IgD-negative memory B cell (primary cell): ENCODE data around the gene PCSK5. TPM values are rescaled to one million over a fixed set of nuclear protein-coding genes. Genes with fewer than 3 reads are reported as not detected.
A peak's percentile ranks its signal among the peaks of the same experiment; 100 is the strongest.

Experiments used
- H3K27ac Mint-ChIP-seq, 3 donors: one replicate each; pipeline ENCODE4 v1.8.0; 2020 to 2022; ENCODE audit warnings: mild to moderate bottlenecking in 3 of 3, mixed read lengths in 3 of 3, moderate library complexity in 1 of 3
- H3K27me3 Mint-ChIP-seq: one replicate; pipeline ENCODE4 v1.8.0; 2021; ENCODE audit warnings: mixed read lengths
- H3K36me3 Mint-ChIP-seq: one replicate; pipeline ENCODE4 v1.8.0; 2020; ENCODE audit warnings: mild to moderate bottlenecking, mixed read lengths
- H3K4me1 Mint-ChIP-seq, 3 donors: one replicate each; pipeline ENCODE4 v1.8.0; 2020 to 2022; ENCODE audit warnings: mixed read lengths in 3 of 3, mild to moderate bottlenecking in 1 of 3
- H3K4me3 Mint-ChIP-seq, 4 donors: one replicate each; pipeline ENCODE4 v1.8.0; 2020 to 2022; ENCODE audit warnings: mild to moderate bottlenecking in 4 of 4, mixed read lengths in 4 of 4, moderate library complexity in 3 of 4
- H3K9me3 Mint-ChIP-seq, 3 donors: one replicate each; pipeline ENCODE4 v1.8.0; 2020 to 2021; ENCODE audit warnings: mixed read lengths in 3 of 3, mild to moderate bottlenecking in 1 of 3
- polyA plus RNA-seq: library from polyadenylated mRNA; unstranded; fragments of 300-500 nt; fragmentation: Illumina TruSeq; gene quantifications from one replicate; pipeline ENCODE4 v1.2.3, GENCODE V29; 2021

Gene PCSK5
- polyA plus RNA-seq, 1 donor from 2014 or later: 0.18 TPM

DNA sequence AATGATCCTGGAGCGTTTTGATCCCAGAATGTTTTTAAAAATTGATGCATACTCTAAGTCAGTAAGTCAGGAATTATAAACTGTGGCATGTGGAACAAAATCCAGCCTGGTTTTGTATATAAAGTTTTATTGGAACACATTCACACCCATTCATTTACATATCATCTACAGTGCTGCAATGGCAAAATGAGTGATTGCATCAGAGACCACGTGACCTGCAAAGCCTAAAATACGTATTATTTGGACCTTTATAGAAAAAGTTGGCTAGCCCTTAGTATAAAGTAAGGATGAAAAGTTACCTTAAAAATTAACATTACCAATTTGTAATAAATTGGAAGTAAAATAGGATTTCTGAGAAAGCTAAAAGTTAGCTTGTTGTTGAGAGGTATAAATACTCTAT, 95.0 kb downstream of the PCSK5 start:
- H3K27ac Mint-ChIP-seq: no peak overlapping the region
- no peaks in the 10 kb centered on the region for H3K9me3 Mint-ChIP-seq
- no peaks in the 10 kb centered on the region for H3K27me3 Mint-ChIP-seq
- H3K4me3 Mint-ChIP-seq: no peak overlapping the region
- H3K36me3 Mint-ChIP-seq: peaks cover 2% of the 10 kb centered on the region
- no peaks in the 10 kb centered on the region for H3K4me1 Mint-ChIP-seq

DNA sequence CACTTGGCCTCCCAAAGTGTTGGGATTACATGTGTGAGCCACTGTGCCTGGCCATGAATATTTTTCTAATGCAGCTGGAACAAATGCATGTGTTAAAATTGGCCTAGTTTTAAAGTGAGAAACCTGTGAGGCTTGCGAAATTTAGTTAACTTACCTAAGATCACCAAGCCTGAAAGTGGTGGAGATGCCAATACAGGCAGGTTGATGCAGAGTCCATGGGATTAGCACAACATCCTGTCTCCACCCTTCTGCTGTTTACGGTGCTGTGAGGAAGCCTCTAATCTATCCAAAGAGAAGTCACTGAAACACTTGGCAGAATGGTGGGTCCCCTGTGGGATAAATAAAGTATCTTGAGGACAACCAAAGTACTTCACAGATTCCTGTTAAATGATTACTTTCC, 98.2 kb downstream of the PCSK5 start:
- Mint-ChIP-seq H3K4me1 (no peaks in the 10 kb centered on the region), H3K36me3 (peaks cover 2% of the 10 kb centered on the region), H3K27me3 (no peaks in the 10 kb centered on the region), H3K4me3 (no peak overlapping the region), H3K9me3 (no peaks in the 10 kb centered on the region), H3K27ac (no peak overlapping the region)

DNA sequence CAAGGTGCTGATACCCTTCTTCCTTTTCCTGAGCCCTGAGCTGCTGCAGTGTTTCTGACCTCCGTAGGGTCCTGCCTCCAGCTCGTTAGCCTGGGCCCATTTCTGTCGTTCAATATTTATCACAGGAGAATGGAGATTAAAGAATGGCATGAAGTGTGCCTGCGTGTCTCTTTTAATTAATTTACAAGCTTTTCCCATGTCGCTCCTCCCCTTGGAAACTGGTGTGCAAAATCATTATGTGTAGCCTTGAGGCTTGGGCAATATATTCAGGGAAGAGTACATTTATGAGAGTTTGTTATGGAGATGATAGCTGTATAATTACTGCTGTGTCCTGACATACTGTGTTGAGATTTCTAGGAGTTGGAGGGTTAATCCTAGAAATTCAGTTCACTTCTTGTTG, 99.7 kb downstream of the PCSK5 start:
- H3K4me1 Mint-ChIP-seq: peaks cover 0 to 2% (median 0%) of the 10 kb centered on the region in 3 donors
- no peaks in the 10 kb centered on the region for H3K27me3 Mint-ChIP-seq
- H3K36me3 Mint-ChIP-seq: peaks cover 2% of the 10 kb centered on the region
- H3K27ac Mint-ChIP-seq: no peak overlapping the region
- H3K4me3 Mint-ChIP-seq: no peak overlapping the region
- H3K9me3 Mint-ChIP-seq: peaks cover 0 to 5% (median 0%) of the 10 kb centered on the region in 3 donors

DNA sequence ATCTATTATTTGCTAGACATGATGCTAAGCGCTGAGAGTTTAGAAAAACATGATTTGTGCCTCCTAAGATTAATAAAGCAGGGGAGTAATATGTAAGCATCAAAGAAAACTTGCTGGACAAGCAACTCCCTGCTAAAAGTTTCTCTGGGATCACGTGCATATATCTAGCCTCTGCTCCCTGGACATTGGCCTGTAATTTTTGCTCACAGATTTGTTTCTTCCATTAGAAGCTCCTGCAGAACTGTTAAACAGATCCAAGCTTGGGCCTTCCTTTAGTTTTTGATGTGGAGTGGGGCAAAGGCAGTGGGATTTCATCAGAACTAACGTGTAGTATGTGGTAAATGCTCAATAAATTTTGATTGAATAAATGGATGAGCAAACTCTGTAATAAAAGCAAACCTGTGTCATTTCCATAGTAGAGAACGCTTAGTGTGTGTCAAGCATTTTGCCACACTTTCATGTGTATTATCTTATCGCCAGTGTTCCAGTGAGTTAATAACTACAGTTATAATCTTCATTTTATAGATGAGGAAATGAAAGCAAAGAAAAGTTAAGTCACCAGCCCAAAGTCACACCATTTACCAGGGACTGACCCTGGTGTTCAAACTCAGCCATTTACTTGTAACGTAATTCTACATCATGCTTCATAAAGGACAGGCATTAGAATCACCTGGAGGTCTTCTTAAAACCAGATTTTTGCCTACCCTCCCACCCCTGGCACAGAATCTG, 100.3 kb downstream of the PCSK5 start:
- Mint-ChIP-seq H3K4me1 (peaks cover 0 to 2% (median 0%) of the 10 kb centered on the region in 3 donors), H3K27ac (no peak overlapping the region), H3K36me3 (peaks cover 2% of the 10 kb centered on the region), H3K4me3 (no peak overlapping the region), H3K27me3 (no peaks in the 10 kb centered on the region), H3K9me3 (peaks cover 0 to 5% (median 0%) of the 10 kb centered on the region in 3 donors)

DNA sequence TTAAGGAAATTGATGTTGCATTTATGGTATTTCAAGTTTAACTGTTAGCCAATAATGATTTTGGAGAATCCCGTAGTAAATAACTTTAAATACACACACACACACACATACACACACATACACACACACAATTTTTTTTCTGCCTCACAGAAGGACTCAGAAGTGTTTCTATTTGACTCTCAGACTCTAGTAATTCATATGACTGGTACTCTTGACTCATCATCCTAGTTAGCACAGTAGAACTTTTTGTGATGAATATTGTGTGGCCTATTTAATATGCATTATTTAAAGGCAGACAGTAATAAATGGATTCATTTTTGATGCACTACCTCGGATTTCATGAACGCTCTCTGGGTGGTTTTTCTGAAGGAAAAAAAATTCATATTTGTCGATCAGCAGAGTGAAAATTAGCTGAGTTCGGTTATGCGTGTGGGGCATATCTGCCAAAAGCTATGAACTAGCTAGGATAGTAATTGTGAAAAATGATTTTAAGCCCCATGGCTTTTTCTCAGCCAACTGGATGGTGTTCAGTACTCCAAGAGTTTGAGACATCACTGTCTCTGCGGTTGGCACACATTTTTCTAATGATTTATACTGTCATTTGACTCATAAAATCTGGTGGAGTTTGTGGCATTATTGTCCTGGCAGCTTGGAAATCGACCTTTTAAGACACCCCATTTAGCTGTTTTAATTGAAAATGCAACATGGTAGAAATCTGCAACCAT, 102.2 kb downstream of the PCSK5 start:
- H3K9me3 Mint-ChIP-seq: peaks cover 0 to 5% (median 0%) of the 10 kb centered on the region in 3 donors
- peaks cover 0 to 2% (median 0%) of the 10 kb centered on the region in 3 donors for H3K4me1 Mint-ChIP-seq
- peaks cover 2% of the 10 kb centered on the region for H3K36me3 Mint-ChIP-seq
- no peak overlapping the region for H3K4me3 Mint-ChIP-seq
- no peaks in the 10 kb centered on the region for H3K27me3 Mint-ChIP-seq
- no peak overlapping the region for H3K27ac Mint-ChIP-seq

DNA sequence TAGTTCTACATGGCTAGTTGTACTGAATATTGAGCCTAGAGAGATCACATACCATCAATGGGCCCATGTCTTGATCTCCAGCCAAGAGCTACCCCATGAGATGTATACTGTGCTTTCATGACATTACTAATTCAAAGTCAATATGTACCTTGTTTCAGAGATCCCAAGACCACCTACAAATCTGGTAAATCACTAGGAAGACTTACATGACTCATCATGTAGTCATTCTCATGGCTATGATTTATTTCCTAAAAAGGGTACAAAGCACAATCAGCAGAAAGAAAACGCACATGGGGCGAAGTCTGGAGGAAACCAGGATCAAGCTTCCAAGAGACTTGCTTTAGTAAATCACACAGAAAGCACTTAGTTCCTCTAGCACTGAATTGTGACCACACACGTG, 103.0 kb downstream of the PCSK5 start:
- Mint-ChIP-seq H3K4me3 (no peak overlapping the region), H3K27me3 (no peaks in the 10 kb centered on the region), H3K9me3 (peaks cover 0 to 5% (median 0%) of the 10 kb centered on the region in 3 donors), H3K27ac (no peak overlapping the region), H3K36me3 (peaks cover 2% of the 10 kb centered on the region), H3K4me1 (peaks cover 0 to 2% (median 0%) of the 10 kb centered on the region in 3 donors)

DNA sequence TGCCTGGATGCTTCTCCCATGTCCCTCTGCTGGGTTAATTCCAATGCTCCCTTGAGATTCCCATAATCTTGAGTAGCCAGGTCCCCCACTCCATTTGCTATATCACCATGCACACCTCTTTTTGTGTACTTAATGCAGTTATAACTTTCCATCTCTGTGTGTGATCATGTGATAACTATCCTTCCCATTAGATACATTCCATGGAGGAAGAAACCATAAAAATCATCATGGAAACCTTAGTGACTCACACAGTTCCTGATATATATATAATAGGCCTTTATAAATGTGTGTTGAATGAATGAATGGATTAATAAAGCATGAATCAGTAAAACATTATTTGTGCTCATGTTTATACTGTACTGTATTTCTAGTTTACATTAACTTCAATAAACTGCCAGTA, 104.6 kb downstream of the PCSK5 start:
- peaks cover 0 to 5% (median 2%) of the 10 kb centered on the region in 3 donors for H3K9me3 Mint-ChIP-seq
- no peak overlapping the region for H3K4me3 Mint-ChIP-seq
- H3K27ac Mint-ChIP-seq: no peak overlapping the region

DNA sequence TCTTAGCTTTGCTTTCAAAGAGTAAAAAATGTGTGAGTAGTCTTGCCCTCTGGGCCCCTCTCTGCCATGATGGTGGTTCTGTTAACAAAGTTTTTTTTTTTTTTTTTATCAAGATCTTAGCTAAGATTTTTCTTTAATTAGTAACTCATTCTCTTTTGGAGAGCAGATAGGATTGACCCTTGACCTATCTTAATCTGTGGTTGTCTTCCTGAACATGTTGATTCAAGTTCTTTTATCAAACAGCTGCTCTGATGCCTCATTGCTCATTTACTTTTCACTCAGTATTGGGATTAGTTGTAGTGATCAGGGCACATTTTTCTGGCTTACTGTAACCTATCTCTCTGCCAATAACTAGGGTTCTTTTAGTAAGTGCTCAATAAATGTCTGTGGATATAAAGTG, 106.3 kb downstream of the PCSK5 start:
- Mint-ChIP-seq H3K4me3 (no peak overlapping the region), H3K27me3 (no peaks in the 10 kb centered on the region), H3K27ac (peak overlapping the region in 1 of 3 donors; percentile 78), H3K4me1 (peaks cover 0 to 2% (median 0%) of the 10 kb centered on the region in 3 donors), H3K36me3 (no peaks in the 10 kb centered on the region), H3K9me3 (peaks cover 0 to 5% (median 2%) of the 10 kb centered on the region in 3 donors)

More for the DNA sequence above, 104.6 kb downstream of the PCSK5 start:
- peaks cover 0 to 2% (median 0%) of the 10 kb centered on the region in 3 donors for H3K4me1 Mint-ChIP-seq
- H3K36me3 Mint-ChIP-seq: no peaks in the 10 kb centered on the region
- no peaks in the 10 kb centered on the region for H3K27me3 Mint-ChIP-seq

DNA sequence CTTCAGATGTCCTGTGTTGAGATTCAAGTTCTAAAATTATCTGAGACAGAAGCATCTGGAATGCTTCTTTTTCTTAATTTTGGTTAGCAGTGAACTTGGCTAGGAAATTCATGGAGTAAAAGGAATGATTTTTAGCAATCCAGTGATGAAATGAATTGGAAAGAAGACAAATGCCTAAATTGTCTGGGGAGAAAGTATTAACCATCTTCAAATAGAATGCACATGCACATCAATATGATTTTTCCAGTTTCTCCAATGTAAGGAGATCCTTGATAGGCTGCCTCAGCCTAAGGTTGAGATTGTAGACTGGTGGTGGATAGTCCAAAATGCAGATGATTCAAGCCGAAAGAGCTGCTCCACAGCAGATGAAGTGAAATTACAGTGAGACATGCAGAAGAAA, 106.7 kb downstream of the PCSK5 start:
- Mint-ChIP-seq H3K27ac (peak overlapping the region in 1 of 3 donors; percentile 78), H3K4me1 (peaks cover 0 to 2% (median 0%) of the 10 kb centered on the region in 3 donors), H3K36me3 (no peaks in the 10 kb centered on the region), H3K4me3 (no peak overlapping the region), H3K27me3 (no peaks in the 10 kb centered on the region), H3K9me3 (peaks cover 0 to 5% (median 2%) of the 10 kb centered on the region in 3 donors)

DNA sequence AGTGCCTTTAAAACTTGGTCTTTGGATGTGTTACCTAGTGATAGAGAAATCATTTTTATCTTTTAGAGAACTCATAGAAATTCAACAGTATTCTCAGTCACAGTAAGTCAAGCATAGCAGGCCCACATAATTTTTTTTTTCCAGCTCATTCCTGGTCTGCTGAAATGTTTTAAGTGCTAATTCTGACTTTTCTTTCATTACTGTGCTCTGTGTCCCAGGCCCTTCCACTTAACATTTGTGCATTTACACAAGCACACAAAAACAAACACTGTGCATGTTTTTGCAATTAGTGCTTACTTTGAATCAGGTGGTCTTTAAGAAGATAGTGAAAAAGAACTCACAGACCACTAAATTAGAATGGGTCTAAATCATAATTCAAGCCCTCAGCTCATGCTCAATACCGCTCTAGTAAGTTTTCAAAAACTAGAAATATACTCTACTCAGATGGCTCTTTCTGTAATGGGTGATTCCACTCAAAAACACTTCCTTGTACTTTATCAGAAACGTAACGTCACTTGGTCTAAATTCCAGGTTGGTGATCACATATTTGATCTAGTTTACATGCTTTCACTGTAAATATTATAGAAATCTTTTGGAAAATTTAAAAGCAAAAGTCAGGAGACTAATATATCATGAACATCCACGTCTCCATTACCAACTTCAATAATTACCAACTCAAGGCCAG, 107.8 kb downstream of the PCSK5 start:
- Mint-ChIP-seq H3K36me3 (no peaks in the 10 kb centered on the region), H3K9me3 (peaks cover 0 to 5% (median 2%) of the 10 kb centered on the region in 3 donors), H3K27me3 (no peaks in the 10 kb centered on the region), H3K4me3 (no peak overlapping the region), H3K27ac (peak overlapping the region in 1 of 3 donors; percentile 2), H3K4me1 (peaks cover 0 to 2% (median 0%) of the 10 kb centered on the region in 3 donors)

DNA sequence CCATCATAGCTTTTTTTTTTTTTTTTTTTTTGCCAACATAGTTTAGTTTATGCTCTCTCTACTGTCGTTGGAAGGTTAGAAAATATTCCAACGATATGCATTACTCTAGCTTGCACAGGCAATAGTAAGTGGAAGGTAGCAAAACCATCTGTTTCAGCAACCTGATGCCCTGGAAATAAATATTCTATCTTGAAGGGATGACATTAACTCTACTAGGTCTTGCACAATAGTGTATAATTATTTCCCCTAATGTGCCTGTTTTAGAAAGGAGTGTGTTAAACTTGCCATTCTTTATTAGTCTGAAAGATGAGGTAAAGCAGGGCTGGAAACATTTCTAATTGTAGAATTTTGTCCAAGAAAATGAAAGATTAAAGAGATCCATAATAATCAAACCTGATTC, 111.0 kb downstream of the PCSK5 start:
- Mint-ChIP-seq H3K27me3 (no peaks in the 10 kb centered on the region), H3K27ac (no peak overlapping the region), H3K36me3 (no peaks in the 10 kb centered on the region), H3K4me1 (no peaks in the 10 kb centered on the region), H3K9me3 (peaks cover 0 to 2% (median 2%) of the 10 kb centered on the region in 3 donors), H3K4me3 (no peak overlapping the region)

DNA sequence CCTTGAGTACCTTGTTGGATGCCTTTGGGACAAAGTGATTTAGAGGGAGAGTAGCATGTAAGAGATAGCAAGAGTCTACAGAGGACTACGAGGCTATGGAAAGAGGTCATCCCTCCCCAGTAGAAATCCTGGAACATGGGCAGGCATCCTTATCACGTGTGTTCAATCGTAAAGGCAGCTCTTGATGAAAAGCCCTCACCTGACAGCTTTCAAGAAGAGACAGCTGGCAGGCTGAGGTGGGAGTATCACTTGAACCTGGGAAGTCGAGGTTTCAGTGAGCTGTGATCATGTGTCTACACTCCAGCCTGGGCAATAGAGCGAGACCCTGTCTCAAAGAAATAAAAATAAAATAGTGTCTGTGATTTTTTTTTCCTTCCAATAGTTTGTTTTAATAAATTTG, 112.6 kb downstream of the PCSK5 start:
- Mint-ChIP-seq H3K27me3 (no peaks in the 10 kb centered on the region), H3K4me1 (no peaks in the 10 kb centered on the region), H3K9me3 (peaks cover 0 to 7% (median 2%) of the 10 kb centered on the region in 3 donors), H3K27ac (no peak overlapping the region), H3K4me3 (no peak overlapping the region), H3K36me3 (no peaks in the 10 kb centered on the region)

DNA sequence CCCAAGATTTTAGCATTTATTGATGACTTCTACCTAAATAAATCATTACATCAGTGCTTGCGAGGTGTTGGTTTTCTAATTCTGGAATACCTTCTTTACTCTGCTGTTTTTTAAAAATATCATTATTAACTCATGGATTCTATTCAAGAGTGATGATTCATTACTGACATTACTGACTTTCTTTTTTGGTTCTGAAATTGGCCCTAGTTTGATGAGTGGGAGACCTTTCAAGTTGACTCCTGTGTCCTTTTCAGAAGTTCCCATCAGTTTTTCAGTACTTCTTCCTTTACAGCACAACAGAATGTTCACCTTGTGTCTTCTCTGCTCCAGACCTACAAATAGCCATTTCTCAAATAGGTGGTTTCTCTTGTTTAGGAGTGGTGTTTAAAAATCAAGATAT, 114.1 kb downstream of the PCSK5 start:
- Mint-ChIP-seq H3K4me3 (no peak overlapping the region), H3K27ac (no peak overlapping the region), H3K27me3 (no peaks in the 10 kb centered on the region), H3K36me3 (no peaks in the 10 kb centered on the region), H3K4me1 (no peaks in the 10 kb centered on the region), H3K9me3 (peaks cover 0 to 8% (median 2%) of the 10 kb centered on the region in 3 donors)

DNA sequence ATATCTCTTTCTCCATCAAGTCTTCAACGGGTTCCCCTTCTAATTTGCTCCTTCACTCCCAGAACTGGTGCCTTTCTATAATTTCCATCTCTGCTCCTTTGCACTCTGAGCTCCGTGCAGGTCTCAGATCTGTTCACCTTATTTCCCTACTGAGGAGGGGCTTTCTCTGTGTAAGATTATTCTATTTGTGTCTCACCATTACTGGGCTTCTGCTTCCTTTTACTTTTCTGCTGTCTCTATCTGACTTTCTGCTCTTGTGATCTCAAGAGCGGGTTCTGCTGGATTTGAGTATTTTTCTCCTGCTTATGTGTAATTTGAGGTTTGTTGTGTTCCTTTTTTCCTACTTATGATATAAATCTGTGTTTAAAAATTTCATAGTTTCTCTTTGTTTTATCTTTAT, 117.5 kb downstream of the PCSK5 start:
- Mint-ChIP-seq H3K27me3 (no peaks in the 10 kb centered on the region), H3K27ac (no peak overlapping the region), H3K4me1 (no peaks in the 10 kb centered on the region), H3K4me3 (no peak overlapping the region), H3K36me3 (no peaks in the 10 kb centered on the region), H3K9me3 (peaks cover 0 to 8% (median 0%) of the 10 kb centered on the region in 3 donors)

DNA sequence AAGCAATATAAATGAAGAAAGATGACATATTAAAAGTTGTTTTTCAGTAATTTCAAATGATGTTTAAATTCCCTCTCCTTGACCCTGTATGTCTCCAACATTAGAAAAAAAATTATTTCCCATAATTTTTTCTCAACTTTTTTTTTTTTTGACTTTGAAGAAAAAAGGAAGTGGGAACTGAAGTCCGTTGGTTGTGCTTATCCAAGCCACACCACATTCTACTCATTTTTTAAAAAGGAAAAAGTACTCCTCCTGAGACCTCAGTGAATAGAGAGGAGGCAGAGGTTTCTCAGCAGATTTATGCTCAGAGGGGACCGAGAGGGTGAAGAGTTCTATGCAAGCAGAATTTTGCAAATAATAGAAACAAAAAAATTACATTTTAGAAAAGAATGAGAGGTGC, 123.3 kb downstream of the PCSK5 start:
- H3K27me3 Mint-ChIP-seq: no peaks in the 10 kb centered on the region
- H3K4me1 Mint-ChIP-seq: no peaks in the 10 kb centered on the region
- peaks cover 2% of the 10 kb centered on the region for H3K36me3 Mint-ChIP-seq
- H3K4me3 Mint-ChIP-seq: no peak overlapping the region
- no peaks in the 10 kb centered on the region for H3K9me3 Mint-ChIP-seq
- H3K27ac Mint-ChIP-seq: no peak overlapping the region
